ENCODE results near the gene SLC16A12.
"Not testable (repeated sequence)": the region's sequence is repeated elsewhere in the genome, so short reads cannot be mapped to it uniquely, and the experiment has no call there.

The SLC16A12 gene

GRCh38 chr10:89470628-89471027 is 64.8 kb downstream of the SLC16A12 start:
- no peak for DNase-seq (ENCODE audit: low read depth in 3 of 3)

GRCh38 chr10:89469517-89469916 is 65.9 kb downstream of the SLC16A12 start:
- DNase-seq (ENCODE audit: low read depth in 3 of 3) = no peak

- DNase-seq (ENCODE audit: low read depth in 3 of 3) = no peak
Observed at GRCh38 chr10:89468191-89468965, 67.0 kb downstream of the SLC16A12 start.

- no peak for DNase-seq (ENCODE audit: low read depth in 3 of 3)
Observed at GRCh38 chr10:89466599-89467035, 68.8 kb downstream of the SLC16A12 start.

GRCh38 chr10:89465196-89465595 is 70.2 kb downstream of the SLC16A12 start:
- no peak for DNase-seq (ENCODE audit: low read depth in 3 of 3)

GRCh38 chr10:89463846-89464537 is 71.4 kb downstream of the SLC16A12 start:
- no peak for DNase-seq (ENCODE audit: low read depth in 3 of 3)

- DNase-seq (ENCODE audit: low read depth in 3 of 3) = no peak
Observed at GRCh38 chr10:89458784-89459183, 76.6 kb downstream of the SLC16A12 start.

- no peak for DNase-seq (ENCODE audit: low read depth in 3 of 3)
Observed at GRCh38 chr10:89458291-89458690, 77.1 kb downstream of the SLC16A12 start.

- DNase-seq (ENCODE audit: low read depth in 3 of 3) = no peak
Observed at GRCh38 chr10:89454561-89455347, 80.6 kb downstream of the SLC16A12 start.

GRCh38 chr10:89452193-89452592 is 83.2 kb downstream of the SLC16A12 start:
- no peak for DNase-seq (ENCODE audit: low read depth in 3 of 3)

- no peak for DNase-seq (ENCODE audit: low read depth in 3 of 3)
Observed at GRCh38 chr10:89450901-89451300, 84.5 kb downstream of the SLC16A12 start.

- not testable (repeated sequence) for DNase-seq (ENCODE audit: low read depth in 3 of 3)
Observed at GRCh38 chr10:89444819-89445218, 90.6 kb downstream of the SLC16A12 start.

- no peak for DNase-seq (ENCODE audit: low read depth in 3 of 3)
Observed at GRCh38 chr10:89442289-89442688, 93.1 kb downstream of the SLC16A12 start.

GRCh38 chr10:89440226-89441009 is 95.0 kb downstream of the SLC16A12 start:
- DNase-seq (ENCODE audit: low read depth in 3 of 3) = no peak

GRCh38 chr10:89438525-89438924 is 96.9 kb downstream of the SLC16A12 start:
- DNase-seq (ENCODE audit: low read depth in 3 of 3) = no peak

GRCh38 chr10:89431977-89432376 is 103.4 kb downstream of the SLC16A12 start:
- no peak for DNase-seq (ENCODE audit: low read depth in 3 of 3)

- DNase-seq (ENCODE audit: low read depth in 3 of 3) = no peak
Observed at GRCh38 chr10:89428877-89429276, 106.5 kb downstream of the SLC16A12 start.

GRCh38 chr10:89427629-89428028 is 107.8 kb downstream of the SLC16A12 start:
- no peak for DNase-seq (ENCODE audit: low read depth in 3 of 3)

GRCh38 chr10:89426230-89426868 is 109.0 kb downstream of the SLC16A12 start:
- DNase-seq (ENCODE audit: low read depth in 3 of 3) = no peak

GRCh38 chr10:89425000-89425399 is 110.4 kb downstream of the SLC16A12 start:
- DNase-seq (ENCODE audit: low read depth in 3 of 3) = no peak

GRCh38 chr10:89421018-89421476 is 114.3 kb downstream of the SLC16A12 start:
- no peak for DNase-seq (ENCODE audit: low read depth in 3 of 3)
